ENCODE data around the gene RGS5.

RGS5 gene

DNA sequence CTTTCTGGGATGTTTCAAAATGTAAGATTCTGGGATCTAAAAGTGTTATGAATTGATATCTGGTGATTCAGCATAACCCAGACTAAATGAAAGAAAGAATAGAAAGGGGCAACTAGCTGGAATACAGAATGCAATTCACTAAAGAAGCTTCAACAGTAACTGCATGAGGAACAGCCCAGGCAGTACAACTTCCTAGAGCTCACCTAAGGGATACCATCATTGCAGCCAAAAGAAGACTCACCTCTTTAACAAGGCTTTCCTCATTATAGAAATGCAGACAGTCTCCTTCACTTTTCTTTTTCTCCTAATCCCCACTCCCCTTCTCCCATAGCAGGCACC, 6.3 kb downstream of the RGS5 start:
- TF ChIP-seq, protein P1, sequence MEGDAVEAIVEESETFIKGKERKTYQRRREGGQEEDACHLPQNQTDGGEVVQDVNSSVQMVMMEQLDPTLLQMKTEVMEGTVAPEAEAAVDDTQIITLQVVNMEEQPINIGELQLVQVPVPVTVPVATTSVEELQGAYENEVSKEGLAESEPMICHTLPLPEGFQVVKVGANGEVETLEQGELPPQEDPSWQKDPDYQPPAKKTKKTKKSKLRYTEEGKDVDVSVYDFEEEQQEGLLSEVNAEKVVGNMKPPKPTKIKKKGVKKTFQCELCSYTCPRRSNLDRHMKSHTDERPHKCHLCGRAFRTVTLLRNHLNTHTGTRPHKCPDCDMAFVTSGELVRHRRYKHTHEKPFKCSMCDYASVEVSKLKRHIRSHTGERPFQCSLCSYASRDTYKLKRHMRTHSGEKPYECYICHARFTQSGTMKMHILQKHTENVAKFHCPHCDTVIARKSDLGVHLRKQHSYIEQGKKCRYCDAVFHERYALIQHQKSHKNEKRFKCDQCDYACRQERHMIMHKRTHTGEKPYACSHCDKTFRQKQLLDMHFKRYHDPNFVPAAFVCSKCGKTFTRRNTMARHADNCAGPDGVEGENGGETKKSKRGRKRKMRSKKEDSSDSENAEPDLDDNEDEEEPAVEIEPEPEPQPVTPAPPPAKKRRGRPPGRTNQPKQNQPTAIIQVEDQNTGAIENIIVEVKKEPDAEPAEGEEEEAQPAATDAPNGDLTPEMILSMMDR (IDR thresholded peaks at IDR 0.05; ENCODE audit: insufficient read depth, low read length), result no peak
- TF ChIP-seq POLR2AphosphoS5 (IDR thresholded peaks at IDR 0.05; ENCODE audit: low read depth) (no peak), REST (IDR thresholded peaks at IDR 0.05; ENCODE audit: insufficient replicate concordance, low read depth) (no peak), SPI1 (IDR thresholded peaks at IDR 0.05; ENCODE audit: borderline replicate concordance, low read depth) (no peak), GABPA (IDR thresholded peaks at IDR 0.05; ENCODE audit: low read depth) (no peak)
- Histone ChIP-seq H3K27me3 (ENCODE audit: insufficient read depth, poor library complexity, severe bottlenecking) (peaks cover 5% of the 10 kb centered on the region), H3K27ac (replicated peaks) (no peak overlapping the region), H3K4me3 (replicated peaks; ENCODE audit: insufficient read depth, low read length) (no peak overlapping the region)
- no peak for DNase-seq (ENCODE audit: low read depth in 1 of 2, low spot score in 1 of 2)

- Histone ChIP-seq H3K4me3 (replicated peaks; ENCODE audit: insufficient read depth, low read length) (no peak overlapping the region), H3K27ac (replicated peaks) (no peak overlapping the region), H3K27me3 (ENCODE audit: insufficient read depth, poor library complexity, severe bottlenecking) (peaks cover 8% of the 10 kb centered on the region)
- TF ChIP-seq, protein P1 (IDR thresholded peaks at IDR 0.05; ENCODE audit: insufficient read depth, low read length), result no peak
- no peak for TF ChIP-seq REST (IDR thresholded peaks at IDR 0.05; ENCODE audit: insufficient replicate concordance, low read depth)
- TF ChIP-seq POLR2AphosphoS5 (IDR thresholded peaks at IDR 0.05; ENCODE audit: low read depth), result no peak
- no peak for TF ChIP-seq GABPA (IDR thresholded peaks at IDR 0.05; ENCODE audit: low read depth)
- no peak for TF ChIP-seq SPI1 (IDR thresholded peaks at IDR 0.05; ENCODE audit: borderline replicate concordance, low read depth)
- DNase-seq (ENCODE audit: low read depth in 1 of 2, low spot score in 1 of 2), result no peak
Measured at GRCh38 chr1:163195728-163196448, 6.8 kb downstream of the RGS5 start.

GRCh38 chr1:163191301-163191700, 11.4 kb downstream of the RGS5 start:
- no peak overlapping the region for H3K4me3 ChIP-seq (replicated peaks; ENCODE audit: insufficient read depth, low read length)
- no peak for TF ChIP-seq REST (IDR thresholded peaks at IDR 0.05; ENCODE audit: insufficient replicate concordance, low read depth)
- TF ChIP-seq GABPA (IDR thresholded peaks at IDR 0.05; ENCODE audit: low read depth), result no peak
- TF ChIP-seq SPI1 (IDR thresholded peaks at IDR 0.05; ENCODE audit: borderline replicate concordance, low read depth), result no peak
- TF ChIP-seq POLR2AphosphoS5 (IDR thresholded peaks at IDR 0.05; ENCODE audit: low read depth), result no peak
- TF ChIP-seq, protein P1 (IDR thresholded peaks at IDR 0.05; ENCODE audit: insufficient read depth, low read length), result no peak
- no peak for DNase-seq (ENCODE audit: low read depth in 1 of 2, low spot score in 1 of 2)
- no peak overlapping the region for H3K27ac ChIP-seq (replicated peaks)
- H3K27me3 ChIP-seq (ENCODE audit: insufficient read depth, poor library complexity, severe bottlenecking), result peaks cover 8% of the 10 kb centered on the region

All from HL-60 (cell line).